NCI-H2196 treated with DMSO at 0.1 percent for 48 hours (cell line): ENCODE results near the gene TNP2.
A peak's percentile ranks its signal among the peaks of the same experiment; 100 is the strongest.

Experiments
- DNase-seq: peaks from one replicate; lab custom pipeline; 2025; ENCODE audit not compliant: unreplicated experiment; lab: John Stamatoyannopoulos, UW

TNP2 gene

DNA sequence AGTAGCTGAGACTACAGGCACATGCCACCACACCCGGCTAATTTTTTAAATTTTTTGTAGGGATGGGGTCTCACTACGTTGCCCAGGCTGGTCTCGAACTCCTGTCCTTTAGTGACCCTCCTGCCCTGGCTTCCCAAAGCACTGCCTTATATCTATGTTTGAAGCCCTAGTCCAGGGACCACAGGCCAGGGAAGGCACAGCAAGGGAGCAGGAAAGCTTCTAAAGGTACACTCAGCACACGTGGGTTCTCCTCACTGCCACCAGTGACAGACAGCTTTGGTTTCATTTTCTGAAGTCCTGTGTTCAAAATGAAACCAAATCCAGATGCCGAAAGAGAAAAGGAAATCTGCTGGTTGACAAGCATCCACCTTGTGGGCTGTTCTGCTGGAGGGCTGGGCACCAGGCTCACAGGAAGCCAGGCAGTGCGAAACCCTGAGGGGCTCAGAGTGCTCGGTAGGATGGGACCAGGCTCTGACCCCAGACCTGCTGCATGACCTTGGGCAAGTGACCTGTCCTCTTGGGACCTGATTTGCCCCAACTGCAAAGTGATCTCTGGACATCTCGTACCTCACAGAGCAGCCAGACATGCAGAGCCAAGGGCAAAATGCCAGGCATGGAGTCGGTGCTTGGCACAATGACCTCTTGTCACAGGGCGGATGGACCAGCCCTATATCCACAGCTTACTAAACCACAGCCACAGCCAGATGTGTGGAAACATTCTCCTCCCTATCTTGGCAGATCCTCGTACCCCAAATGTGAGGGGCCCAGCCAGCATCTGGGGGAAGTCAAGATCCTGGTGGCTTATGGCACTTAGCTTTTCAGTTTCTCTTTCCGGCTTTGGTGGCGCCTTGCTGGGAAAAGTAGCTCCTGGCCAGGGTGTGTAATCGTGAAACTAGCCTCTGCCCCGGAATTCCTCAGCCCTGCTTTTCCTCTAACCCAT, 10.3 kb downstream of the TNP2 start:
- DNase-seq = no peak

- DNase-seq = peak; percentile 83
These were observed 11.8 kb downstream of the TNP2 start for GRCh38 chr16:11257131-11257938.

DNA sequence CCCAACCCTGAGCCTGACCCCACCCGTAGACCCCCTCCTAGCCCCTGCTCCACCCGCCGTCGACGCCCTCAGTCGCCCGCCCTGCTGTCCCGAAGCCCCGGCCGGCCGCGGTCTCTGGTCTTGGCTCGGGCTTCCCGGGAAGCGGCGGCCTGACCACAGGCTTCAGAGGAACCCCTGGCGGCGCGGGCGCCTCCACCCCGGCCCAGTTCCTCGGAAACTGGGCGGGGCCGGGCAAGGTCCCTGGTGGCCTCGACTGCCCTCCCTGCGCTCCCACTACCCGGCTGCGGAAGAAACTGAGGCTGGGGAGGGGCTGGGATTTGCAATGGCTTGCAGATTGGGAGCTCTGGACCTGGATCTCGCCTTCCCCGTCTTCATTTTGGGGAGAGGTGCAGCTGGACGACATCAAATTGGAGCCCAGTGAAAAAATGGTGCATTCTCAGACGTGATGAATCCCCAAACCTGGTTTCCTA, 12.4 kb downstream of the TNP2 start:
- DNase-seq = no peak

GRCh38 chr16:11255737-11256660, 13.1 kb downstream of the TNP2 start, which contains the start of gene SOCS1:
Gene SOCS1, minus strand, starts transcription at chr16:11256204. Its CDS starts 726 bp downstream, at chr16:11255478.
- peak; percentile 75 for DNase-seq

DNA sequence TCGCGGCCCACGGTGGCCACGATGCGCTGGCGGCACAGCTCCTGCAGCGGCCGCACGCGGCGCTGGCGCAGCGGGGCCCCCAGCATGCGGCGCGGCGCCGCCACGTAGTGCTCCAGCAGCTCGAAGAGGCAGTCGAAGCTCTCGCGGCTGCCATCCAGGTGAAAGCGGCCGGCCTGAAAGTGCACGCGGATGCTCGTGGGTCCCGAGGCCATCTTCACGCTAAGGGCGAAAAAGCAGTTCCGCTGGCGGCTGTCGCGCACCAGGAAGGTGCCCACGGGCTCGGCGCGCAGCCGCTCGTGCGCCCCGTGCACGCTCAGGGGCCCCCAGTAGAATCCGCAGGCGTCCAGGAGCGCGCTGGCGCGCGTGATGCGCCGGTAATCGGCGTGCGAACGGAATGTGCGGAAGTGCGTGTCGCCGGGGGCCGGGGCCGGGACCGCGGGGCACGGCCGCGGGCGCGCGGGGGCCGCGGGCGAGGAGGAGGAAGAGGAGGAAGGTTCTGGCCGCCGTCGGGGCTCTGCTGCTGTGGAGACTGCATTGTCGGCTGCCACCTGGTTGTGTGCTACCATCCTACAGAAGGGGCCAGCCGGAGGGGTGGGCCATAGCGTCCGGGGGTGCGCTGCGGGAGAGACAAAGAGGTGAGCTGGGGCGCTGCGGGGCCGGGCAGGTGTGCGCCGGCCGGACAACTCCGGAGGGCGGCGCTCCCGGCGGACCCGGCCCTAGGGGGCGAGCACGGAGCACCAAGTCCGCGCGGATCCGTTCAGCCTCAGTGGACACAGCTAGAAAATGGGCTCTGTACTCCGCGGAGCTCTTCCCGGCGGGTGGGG, 14.0 kb downstream of the TNP2 start:
- DNase-seq = no peak

GRCh38 chr16:11253995-11254912, 14.9 kb downstream of the TNP2 start:
- DNase-seq = no peak

- DNase-seq = no peak
These were observed 15.8 kb downstream of the TNP2 start for GRCh38 chr16:11253009-11253994.

DNA sequence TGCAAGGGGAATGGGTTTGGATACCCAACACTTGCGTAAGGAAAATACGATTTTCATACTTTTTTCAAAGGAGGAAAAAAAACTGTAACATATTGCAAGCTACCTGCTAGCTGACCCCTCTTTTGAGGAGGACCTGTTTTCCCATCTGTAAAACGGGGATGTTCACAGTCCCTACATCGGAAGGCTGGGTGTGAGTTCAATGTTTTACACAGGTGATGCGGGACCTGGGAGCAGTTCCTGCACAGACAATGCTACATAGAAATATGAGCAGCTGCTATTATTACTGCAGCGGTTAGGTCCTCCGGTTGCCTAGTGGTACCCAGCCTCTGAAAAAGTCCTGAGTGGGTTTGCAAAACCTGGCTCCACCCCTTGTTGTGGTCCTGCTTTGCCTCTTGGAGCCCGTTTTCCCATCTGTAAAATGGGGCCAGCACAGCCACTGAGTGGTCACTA, 16.6 kb downstream of the TNP2 start:
- no peak for DNase-seq

- no peak for DNase-seq
These were observed 17.3 kb downstream of the TNP2 start for GRCh38 chr16:11251525-11252481.

DNA sequence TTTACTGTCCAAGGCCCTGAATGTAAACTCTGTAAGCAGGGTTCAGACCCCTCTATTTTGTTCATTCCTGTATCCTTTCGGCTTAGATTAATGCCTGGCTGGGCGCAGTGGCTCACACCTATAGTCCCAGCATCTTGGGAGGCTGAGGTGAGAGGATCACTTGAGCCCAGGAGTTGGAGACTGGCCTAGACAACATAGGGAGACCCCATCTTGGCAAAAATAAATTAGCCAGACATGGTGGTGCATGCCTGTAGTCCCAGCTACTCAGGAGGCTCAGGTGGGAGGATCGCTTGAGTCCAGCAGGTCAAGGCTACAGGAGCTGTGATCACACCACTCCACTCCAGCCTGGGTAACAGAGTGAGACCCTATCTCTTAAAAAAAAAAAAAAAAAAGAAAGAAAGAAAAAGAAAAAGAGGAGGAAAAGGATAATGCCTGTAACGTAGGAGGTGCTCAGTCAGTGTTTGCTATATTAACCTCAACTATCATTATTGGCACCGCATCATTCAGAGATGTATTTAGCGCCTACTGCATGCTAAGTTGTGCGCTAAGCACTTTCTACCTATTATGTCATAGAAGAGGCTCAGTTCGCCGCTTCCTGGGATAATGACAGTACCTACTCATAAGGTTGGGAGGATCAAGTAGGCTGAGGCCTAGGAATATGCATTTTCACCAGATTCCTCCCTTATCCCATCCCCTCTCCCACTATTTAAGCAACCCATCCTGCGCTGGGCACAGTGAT, 18.2 kb downstream of the TNP2 start:
- no peak for DNase-seq

- DNase-seq = peak; percentile 85
These were observed 18.9 kb downstream of the TNP2 start for GRCh38 chr16:11250091-11250785.

GRCh38 chr16:11249233-11250061, 19.7 kb downstream of the TNP2 start:
- no peak for DNase-seq

DNA sequence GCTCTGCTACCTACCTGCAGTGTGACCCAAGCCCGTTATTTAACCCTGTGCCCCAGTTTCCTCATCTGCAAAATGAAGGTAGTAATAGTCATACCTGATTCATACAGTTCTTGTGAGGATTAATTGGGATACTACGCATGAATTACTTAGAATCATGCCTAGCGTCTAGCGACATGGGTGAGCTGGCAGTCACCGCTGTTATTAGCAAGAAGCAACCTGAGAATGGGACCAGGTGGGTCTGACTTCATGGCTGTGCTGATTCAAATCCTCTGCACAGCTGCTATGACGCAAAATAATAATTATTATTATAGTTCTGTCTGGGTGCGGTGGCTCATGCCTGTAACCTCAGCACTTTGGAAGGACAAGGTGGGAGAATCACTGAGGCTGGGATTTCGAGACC, 21.0 kb downstream of the TNP2 start:
- no peak for DNase-seq

DNA sequence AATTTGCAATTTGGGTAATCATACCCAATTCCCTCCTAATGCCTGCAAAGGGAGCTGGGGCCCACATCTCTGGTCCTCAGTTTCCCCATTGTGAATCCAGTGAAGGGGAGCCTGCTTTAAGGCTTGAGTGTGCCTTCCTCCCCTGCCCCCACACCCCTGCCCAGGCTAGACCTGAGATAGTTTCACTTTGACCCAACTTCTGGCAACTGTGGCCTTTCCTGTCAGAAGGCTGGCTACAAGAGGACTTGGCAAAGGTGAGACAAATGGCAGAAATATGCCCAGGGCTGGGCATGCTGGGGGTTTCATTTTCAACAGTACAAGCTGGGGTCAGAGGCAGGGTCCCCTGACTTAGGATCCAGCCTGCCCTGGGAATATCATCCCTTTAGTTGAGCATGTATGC, 23.1 kb downstream of the TNP2 start:
- no peak for DNase-seq
